HG02840 (cell line): ENCODE results near the gene RBP3.

ENCODE experiments used
- ATAC-seq: cut with Tn5 transposase; IDR thresholded peaks from one replicate; pipeline ENCODE4 v1.9.1; 2021; ENCODE audit warnings: mild to moderate bottlenecking, moderate library complexity, moderate number of reproducible peaks; ENCODE audit not compliant: unreplicated experiment, low FRiP score

RBP3 gene

GRCh38 chr10:47334466-47335295 is 13.5 kb upstream of the RBP3 start:
- ATAC-seq, result no peak

DNA sequence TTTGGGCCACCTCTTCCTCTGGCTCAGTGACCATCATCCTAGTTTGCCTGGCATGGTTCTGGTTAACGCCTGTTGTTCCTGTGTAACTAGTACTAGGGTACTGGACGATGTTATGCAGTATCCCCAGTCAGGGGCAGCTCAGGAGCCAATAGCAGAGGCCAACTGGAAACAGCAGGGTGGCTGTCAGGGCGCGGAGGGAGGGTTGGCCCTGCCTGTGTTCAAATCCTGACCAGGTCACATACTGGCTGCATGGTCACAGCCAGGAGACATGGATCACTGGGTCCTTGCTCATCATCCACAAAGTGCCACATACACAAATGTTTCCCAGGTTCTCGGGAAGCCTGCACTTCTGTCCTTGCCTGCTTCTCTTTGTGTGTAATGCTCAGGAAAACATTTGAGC is 12.3 kb upstream of the RBP3 start:
- no peak for ATAC-seq

DNA sequence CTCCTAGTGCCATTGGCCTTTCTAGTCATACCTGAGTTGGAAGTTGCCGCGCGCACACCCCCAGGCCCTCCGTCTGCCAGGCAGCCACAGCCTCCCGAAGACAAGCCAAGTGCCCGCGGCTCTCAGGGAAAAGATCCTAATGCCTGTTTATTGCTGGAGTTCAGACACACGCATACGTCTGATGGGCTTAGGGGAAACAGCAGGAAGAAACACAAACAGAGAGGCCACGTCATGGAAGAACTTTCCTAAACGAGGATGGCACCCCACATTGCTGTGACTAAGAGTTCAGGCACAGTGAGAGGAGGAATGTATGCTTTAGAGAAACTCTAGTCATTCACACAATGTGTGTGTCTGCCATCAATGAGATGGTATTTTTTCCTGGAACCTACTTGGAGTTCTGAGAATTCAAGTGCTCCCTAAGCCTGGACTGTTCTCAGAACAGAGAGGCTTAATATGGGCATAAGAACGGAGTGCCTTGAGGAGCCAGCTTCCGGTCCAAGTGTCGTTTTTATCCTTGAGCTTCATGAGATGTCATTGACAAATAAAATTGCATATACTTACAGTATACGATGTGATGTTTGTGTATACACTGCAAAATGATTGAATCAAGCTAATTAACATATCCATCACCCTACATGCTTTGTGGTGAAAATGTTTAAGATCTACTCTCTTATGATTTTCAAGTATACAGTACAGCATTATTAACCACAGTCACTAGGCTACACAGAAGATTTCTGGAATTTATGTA is 11.6 kb upstream of the RBP3 start:
- ATAC-seq, result no peak

- ATAC-seq, result no peak
These were observed 10.9 kb upstream of the RBP3 start for GRCh38 chr10:47337310-47337709.

- ATAC-seq, result no peak
These were observed 8.9 kb upstream of the RBP3 start for GRCh38 chr10:47339186-47339735.

DNA sequence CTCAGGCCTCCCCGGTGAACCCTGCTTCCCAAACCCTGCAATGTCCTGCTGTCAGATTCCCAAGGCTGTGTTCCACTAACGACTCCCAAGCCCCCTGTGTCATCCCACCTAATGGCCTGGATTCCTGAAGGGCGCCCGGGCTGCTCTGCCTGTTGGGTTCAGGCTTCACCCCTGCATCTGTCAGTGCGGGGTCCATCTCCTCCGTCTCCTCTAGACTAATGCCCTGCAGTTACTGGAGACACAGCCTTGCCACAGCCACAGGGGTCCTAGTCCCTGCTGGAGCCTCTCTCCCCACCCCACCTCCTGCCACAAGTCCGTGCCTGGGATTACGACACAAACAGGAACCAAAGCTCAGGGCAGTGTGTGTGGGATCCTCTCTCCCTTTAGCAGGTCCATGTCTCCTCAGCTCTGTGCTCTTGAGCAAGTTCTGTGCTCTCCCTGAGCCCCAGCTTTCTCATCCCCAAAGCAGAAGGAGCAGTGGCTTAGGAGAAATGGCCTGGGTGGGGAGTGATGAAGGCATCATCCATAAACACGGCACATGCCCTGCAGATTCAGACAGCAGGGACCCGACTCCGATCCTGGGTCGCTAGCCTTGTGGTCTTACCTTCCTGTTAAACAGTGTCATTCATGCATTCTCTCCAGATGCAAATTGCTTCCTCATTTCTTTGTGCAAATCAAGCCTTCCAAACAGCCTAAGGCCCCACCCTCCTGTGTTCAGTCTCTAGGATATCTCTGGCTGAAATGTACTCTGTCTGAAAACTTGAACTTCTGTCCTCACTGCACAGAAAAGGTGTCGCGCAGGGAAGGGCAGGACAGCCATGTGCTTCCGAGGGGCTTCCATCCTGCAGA is 8.2 kb upstream of the RBP3 start:
- ATAC-seq, result no peak

DNA sequence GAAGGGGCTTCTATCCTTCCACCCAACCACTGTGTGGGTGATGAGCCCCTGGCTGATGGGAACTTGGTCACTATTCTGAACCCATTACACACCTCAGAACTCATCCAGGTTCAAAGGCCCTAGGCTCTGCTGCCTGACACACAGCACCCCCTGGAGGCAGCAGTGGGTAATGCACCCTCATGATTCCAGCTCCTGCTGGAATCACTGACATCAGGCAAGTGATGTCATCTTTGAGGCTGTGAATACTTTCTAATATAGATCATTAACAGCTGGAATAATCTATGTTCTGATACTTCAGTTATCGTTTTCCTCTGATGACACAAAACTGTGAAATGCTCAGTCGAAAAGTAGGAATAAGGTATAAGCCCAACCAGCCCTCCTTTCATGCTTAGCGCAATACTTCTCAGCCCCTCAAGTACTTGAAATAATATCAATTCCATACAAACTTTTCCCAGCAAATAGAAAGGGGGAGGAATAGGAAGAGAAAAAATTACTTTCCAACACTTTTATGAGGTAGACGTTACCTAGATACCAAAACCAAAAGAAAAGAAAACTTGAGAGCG is 7.5 kb upstream of the RBP3 start:
- no peak for ATAC-seq

- no peak for ATAC-seq
These were observed 2.9 kb upstream of the RBP3 start for GRCh38 chr10:47344996-47345870.

- ATAC-seq, result no peak
These were observed 1.4 kb upstream of the RBP3 start for GRCh38 chr10:47346581-47347302.

DNA sequence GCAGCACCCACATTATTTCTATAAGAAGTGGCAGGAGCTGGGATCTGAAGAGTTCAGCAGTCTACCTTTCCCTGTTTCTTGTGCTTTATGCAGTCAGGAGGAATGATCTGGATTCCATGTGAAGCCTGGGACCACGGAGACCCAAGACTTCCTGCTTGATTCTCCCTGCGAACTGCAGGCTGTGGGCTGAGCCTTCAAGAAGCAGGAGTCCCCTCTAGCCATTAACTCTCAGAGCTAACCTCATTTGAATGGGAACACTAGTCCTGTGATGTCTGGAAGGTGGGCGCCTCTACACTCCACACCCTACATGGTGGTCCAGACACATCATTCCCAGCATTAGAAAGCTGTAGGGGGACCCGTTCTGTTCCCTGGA is 874 bp upstream of the RBP3 start:
- no peak for ATAC-seq

GRCh38 chr10:47348661-47349470 is 703 bp downstream of the RBP3 start:
- no peak for ATAC-seq

- ATAC-seq, result no peak
These were observed 1.4 kb downstream of the RBP3 start for GRCh38 chr10:47349516-47349915.

- no peak for ATAC-seq
These were observed 1.8 kb downstream of the RBP3 start for GRCh38 chr10:47349941-47350371.

DNA sequence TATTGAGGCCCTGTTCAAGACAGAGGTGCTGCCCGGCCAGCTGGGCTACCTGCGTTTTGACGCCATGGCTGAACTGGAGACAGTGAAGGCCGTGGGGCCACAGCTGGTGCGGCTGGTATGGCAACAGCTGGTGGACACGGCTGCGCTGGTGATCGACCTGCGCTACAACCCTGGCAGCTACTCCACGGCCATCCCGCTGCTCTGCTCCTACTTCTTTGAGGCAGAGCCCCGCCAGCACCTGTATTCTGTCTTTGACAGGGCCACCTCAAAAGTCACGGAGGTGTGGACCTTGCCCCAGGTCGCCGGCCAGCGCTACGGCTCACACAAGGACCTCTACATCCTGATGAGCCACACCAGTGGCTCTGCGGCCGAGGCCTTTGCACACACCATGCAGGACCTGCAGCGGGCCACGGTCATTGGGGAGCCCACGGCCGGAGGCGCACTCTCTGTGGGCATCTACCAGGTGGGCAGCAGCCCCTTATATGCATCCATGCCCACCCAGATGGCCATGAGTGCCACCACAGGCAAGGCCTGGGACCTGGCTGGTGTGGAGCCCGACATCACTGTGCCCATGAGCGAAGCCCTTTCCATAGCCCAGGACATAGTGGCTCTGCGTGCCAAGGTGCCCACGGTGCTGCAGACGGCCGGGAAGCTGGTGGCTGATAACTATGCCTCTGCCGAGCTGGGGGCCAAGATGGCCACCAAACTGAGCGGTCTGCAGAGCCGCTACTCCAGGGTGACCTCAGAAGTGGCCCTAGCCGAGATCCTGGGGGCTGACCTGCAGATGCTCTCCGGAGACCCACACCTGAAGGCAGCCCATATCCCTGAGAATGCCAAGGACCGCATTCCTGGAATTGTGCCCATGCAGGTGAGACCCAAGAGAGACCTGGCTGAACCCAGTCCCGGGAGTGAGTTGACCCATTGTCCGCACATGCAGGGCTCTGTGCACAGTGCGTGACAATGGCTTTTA is 2.8 kb downstream of the RBP3 start:
- ATAC-seq, result no peak

- no peak for ATAC-seq
These were observed 4.0 kb downstream of the RBP3 start for GRCh38 chr10:47351899-47352815.

- no peak for ATAC-seq
These were observed 5.2 kb downstream of the RBP3 start for GRCh38 chr10:47353351-47353750.
